HEK293 (cell line): ENCODE results near the gene F3.

ENCODE experiments used
- CTCF ChIA-PET: fragments of 350-600 bp; formaldehyde crosslinking; extraction: SDS; loops from one replicate; lab custom pipeline; 2021; ENCODE audit warnings: antibody characterized with exemption; lab: Yijun Ruan, JAX
- POLR2A ChIA-PET: fragments of 300-600 bp; formaldehyde crosslinking; extraction: SDS; loops from one replicate; lab custom pipeline; 2020; ENCODE audit warnings: antibody characterized with exemption, inconsistent platforms; lab: Yijun Ruan, JAX
- H3K27ac ChIP-seq: fragments of 200-500 bp; sonication (Bioruptor generic); 2 replicates; pipeline ENCODE4 v1.5.1; 2014; ENCODE audit warnings: low read depth, low read length, control low read depth, inconsistent platforms; ENCODE audit errors: extremely low read depth
- H3K36me3 ChIP-seq, 2 experiments: fragments of 200-500 bp in 1 of 2; sonication (Bioruptor generic) in 1 of 2; 1 replicate in 1 of 2; 2 replicates in 1 of 2; pipeline ENCODE4 v1.5.1; 2014 to 2017; ENCODE audit warnings: inconsistent platforms in 2 of 2, low read length in 2 of 2; ENCODE audit not compliant: control insufficient read depth in 2 of 2, insufficient read depth in 1 of 2
- H3K4me1 ChIP-seq: fragments of 200-500 bp; sonication (Bioruptor generic); 2 replicates; pipeline ENCODE4 v1.5.1; 2014; ENCODE audit warnings: mild to moderate bottlenecking, low read length, inconsistent platforms; ENCODE audit not compliant: control insufficient read depth, insufficient read depth
- H3K4me3 ChIP-seq: 2 replicates; pipeline ENCODE4 v1.5.1; 2011; ENCODE audit warnings: low read depth, mild to moderate bottlenecking, control low read depth, low read length, moderate library complexity
- H3K9me3 ChIP-seq: fragments of 200-500 bp; sonication (Bioruptor generic); 2 replicates; pipeline ENCODE4 v1.5.1; 2014; ENCODE audit warnings: low read depth, low read length, inconsistent platforms; ENCODE audit not compliant: control insufficient read depth, insufficient read depth
- BCL11A ChIP-seq: fragments of 450-650 bp; formaldehyde crosslinking; IDR thresholded peaks from 2 replicates; pipeline ENCODE4 v1.5.1; 2016; ENCODE audit warnings: low read depth, missing biosample characterization, missing genetic modification characterization
- KLF17 ChIP-seq: fragments of 450-650 bp; formaldehyde crosslinking; IDR thresholded peaks from 2 replicates; pipeline ENCODE4 v1.5.1; 2016; ENCODE audit warnings: missing biosample characterization, missing genetic modification characterization
- OSR2 ChIP-seq: fragments of 450-650 bp; formaldehyde crosslinking; IDR thresholded peaks from 2 replicates; pipeline ENCODE4 v1.5.1; 2016; ENCODE audit warnings: missing biosample characterization, missing genetic modification characterization
- PBX3 ChIP-seq: sonication (generic); formaldehyde crosslinking; IDR thresholded peaks from 2 replicates; pipeline ENCODE4 v1.8.1; 2022; ENCODE audit warnings: mild to moderate bottlenecking, moderate library complexity, missing genetic modification reagents
- RBAK ChIP-seq: fragments of 450-650 bp; formaldehyde crosslinking; IDR thresholded peaks from 2 replicates; pipeline ENCODE4 v1.5.1; 2016; ENCODE audit warnings: missing biosample characterization, missing genetic modification characterization
- SCRT1 ChIP-seq: fragments of 450-650 bp; formaldehyde crosslinking; IDR thresholded peaks from 2 replicates; pipeline ENCODE4 v1.5.1; 2016; ENCODE audit warnings: missing biosample characterization, missing genetic modification characterization, borderline replicate concordance
- SP2 ChIP-seq: fragments of 450-650 bp; formaldehyde crosslinking; IDR thresholded peaks from 2 replicates; pipeline ENCODE4 v1.5.1; 2016; ENCODE audit warnings: missing biosample characterization, missing genetic modification characterization
- ZBTB6 ChIP-seq: fragments of 450-650 bp; formaldehyde crosslinking; IDR thresholded peaks from 2 replicates; pipeline ENCODE4 v1.5.1; 2017; ENCODE audit warnings: missing biosample characterization, missing genetic modification characterization
- ZBTB7A ChIP-seq: fragments of 450-650 bp; formaldehyde crosslinking; IDR thresholded peaks from 2 replicates; pipeline ENCODE4 v1.5.1; 2016; ENCODE audit warnings: low read depth, missing biosample characterization, missing genetic modification characterization
- ZFP69B ChIP-seq: fragments of 450-650 bp; formaldehyde crosslinking; IDR thresholded peaks from 2 replicates; pipeline ENCODE4 v1.5.1; 2016; ENCODE audit warnings: missing biosample characterization, missing genetic modification characterization
- ZNF10 ChIP-seq: fragments of 450-650 bp; formaldehyde crosslinking; IDR thresholded peaks from 2 replicates; pipeline ENCODE4 v1.5.1; 2017; ENCODE audit warnings: missing biosample characterization, missing genetic modification characterization
- ZNF146 ChIP-seq: fragments of 450-650 bp; formaldehyde crosslinking; IDR thresholded peaks from 2 replicates; pipeline ENCODE4 v1.5.1; 2016; ENCODE audit warnings: missing biosample characterization, missing genetic modification characterization
- ZNF155 ChIP-seq: fragments of 450-650 bp; formaldehyde crosslinking; IDR thresholded peaks from 2 replicates; pipeline ENCODE4 v1.5.1; 2016; ENCODE audit warnings: missing biosample characterization, missing genetic modification characterization
- ZNF19 ChIP-seq: fragments of 450-650 bp; formaldehyde crosslinking; IDR thresholded peaks from 2 replicates; pipeline ENCODE4; 2016; ENCODE audit warnings: missing biosample characterization, missing genetic modification characterization, low read depth
- ZNF23 ChIP-seq: fragments of 450-650 bp; formaldehyde crosslinking; IDR thresholded peaks from 2 replicates; pipeline ENCODE4 v1.5.1; 2016; ENCODE audit warnings: missing biosample characterization, missing genetic modification characterization, borderline replicate concordance
- ZNF239 ChIP-seq: fragments of 450-650 bp; formaldehyde crosslinking; IDR thresholded peaks from 2 replicates; pipeline ENCODE4 v1.5.1; 2016; ENCODE audit warnings: missing biosample characterization, missing genetic modification characterization
- ZNF391 ChIP-seq: fragments of 450-650 bp; formaldehyde crosslinking; IDR thresholded peaks from 2 replicates; pipeline ENCODE4 v1.5.1; 2016; ENCODE audit warnings: low read depth, missing biosample characterization, missing genetic modification characterization, borderline replicate concordance
- ZNF433 ChIP-seq: fragments of 450-650 bp; formaldehyde crosslinking; IDR thresholded peaks from 2 replicates; pipeline ENCODE4 v1.5.1; 2016; ENCODE audit warnings: missing biosample characterization, missing genetic modification characterization, low read depth
- ZNF488 ChIP-seq: fragments of 450-650 bp; formaldehyde crosslinking; IDR thresholded peaks from 2 replicates; pipeline ENCODE4 v1.5.1; 2016; ENCODE audit warnings: missing biosample characterization, missing genetic modification characterization
- ZNF529 ChIP-seq: fragments of 450-650 bp; formaldehyde crosslinking; IDR thresholded peaks from 2 replicates; pipeline ENCODE4 v1.5.1; 2017; ENCODE audit warnings: missing genetic modification characterization, missing biosample characterization; ENCODE audit not compliant: insufficient replicate concordance
- ZNF621 ChIP-seq: fragments of 450-650 bp; formaldehyde crosslinking; IDR thresholded peaks from 2 replicates; pipeline ENCODE4 v1.5.1; 2017; ENCODE audit warnings: missing biosample characterization, missing genetic modification characterization
- ZNF658 ChIP-seq: fragments of 450-650 bp; formaldehyde crosslinking; IDR thresholded peaks from 2 replicates; pipeline ENCODE4; 2016; ENCODE audit warnings: missing biosample characterization, missing genetic modification characterization
- ZNF660 ChIP-seq: fragments of 450-650 bp; IDR thresholded peaks from 2 replicates; pipeline ENCODE4 v1.5.1; 2018; ENCODE audit warnings: missing biosample characterization, mild to moderate bottlenecking, missing genetic modification characterization
- ZNF707 ChIP-seq: fragments of 450-650 bp; formaldehyde crosslinking; IDR thresholded peaks from 2 replicates; pipeline ENCODE4 v1.5.1; 2016; ENCODE audit warnings: missing biosample characterization, missing genetic modification characterization
- ZNF747 ChIP-seq: fragments of 450-650 bp; formaldehyde crosslinking; IDR thresholded peaks from 2 replicates; pipeline ENCODE4 v1.5.1; 2016; ENCODE audit warnings: missing biosample characterization, missing genetic modification characterization
- ZSCAN23 ChIP-seq: fragments of 450-650 bp; formaldehyde crosslinking; IDR thresholded peaks from 2 replicates; pipeline ENCODE4 v1.5.1; 2016; ENCODE audit warnings: missing biosample characterization, missing genetic modification characterization
- ZXDB ChIP-seq: fragments of 450-650 bp; formaldehyde crosslinking; IDR thresholded peaks from 2 replicates; pipeline ENCODE4 v1.5.1; 2016; ENCODE audit warnings: missing biosample characterization, missing genetic modification characterization

The F3 gene

GRCh38 chr1:94537254-94537653 is 4.3 kb downstream of the F3 start:
- CTCF ChIA-PET, result interaction anchor here (0.8 kb wide), 1 partner anchor 87 kb away, joined by 3 read pairs; no protein-coding TSS in a partner anchor
- H3K27ac ChIP-seq, result no peak overlapping the region
- no peaks in the 10 kb centered on the region for H3K9me3 ChIP-seq
- H3K36me3 ChIP-seq, result peaks cover 0 to 46% of the 10 kb centered on the region in 2 experiments
- H3K4me3 ChIP-seq, result no peak overlapping the region
- no peaks in the 10 kb centered on the region for H3K4me1 ChIP-seq
- POLR2A ChIA-PET, result no interaction called here
- TF ChIP-seq ZNF529 (tag by site-specific recombination), result no peak
- TF ChIP-seq ZNF658 (tag by site-specific recombination), result no peak
- no peak for TF ChIP-seq ZNF660 (tag by site-specific recombination)
- TF ChIP-seq ZBTB7A (tag by site-specific recombination), result no peak

- peaks cover 0 to 59% of the 10 kb centered on the region in 2 experiments for H3K36me3 ChIP-seq
- POLR2A ChIA-PET, result no interaction called here
- H3K4me3 ChIP-seq, result no peak overlapping the region
- H3K9me3 ChIP-seq, result no peaks in the 10 kb centered on the region
- no peak for TF ChIP-seq ZNF10 (tag by site-specific recombination)
- TF ChIP-seq, all 188 proteins: peak for 0
- Histone ChIP-seq H3K27ac (no peak overlapping the region), H3K4me1 (no peaks in the 10 kb centered on the region)
- CTCF ChIA-PET, result no interaction called here
Observed at GRCh38 chr1:94535879-94536278, 5.7 kb downstream of the F3 start.

GRCh38 chr1:94535095-94535494 is 6.5 kb downstream of the F3 start:
- no peak overlapping the region for H3K27ac ChIP-seq
- H3K4me3 ChIP-seq, result no peak overlapping the region
- ChIA-PET POLR2A (no interaction called here), CTCF (no interaction called here)
- TF ChIP-seq ZSCAN23 (tag by site-specific recombination), result no peak
- no peak for TF ChIP-seq ZFP69B (tag by site-specific recombination)
- TF ChIP-seq ZNF488, result no peak
- no peak for TF ChIP-seq ZXDB
- TF ChIP-seq RBAK (tag by site-specific recombination), result no peak
- TF ChIP-seq ZBTB6 (tag by site-specific recombination), result no peak
- TF ChIP-seq ZNF707 (tag by site-specific recombination), result no peak
- no peak for TF ChIP-seq ZNF19
- TF ChIP-seq SCRT1 (tag by site-specific recombination), result no peak
- TF ChIP-seq ZNF621 (tag by site-specific recombination), result no peak
- H3K36me3 ChIP-seq, result peaks cover 0 to 67% of the 10 kb centered on the region in 2 experiments
- H3K9me3 ChIP-seq, result no peaks in the 10 kb centered on the region
- no peaks in the 10 kb centered on the region for H3K4me1 ChIP-seq

- no peak overlapping the region for H3K4me3 ChIP-seq
- no peaks in the 10 kb centered on the region for H3K9me3 ChIP-seq
- POLR2A ChIA-PET, result no interaction called here
- CTCF ChIA-PET, result interaction anchor here (0.6 to 6.5 kb wide), 4 partner anchors 10 to 318 kb away, joined by 3 to 48 read pairs (median 5); no protein-coding TSS in a partner anchor
- H3K36me3 ChIP-seq, result peaks cover 0 to 56% of the 10 kb centered on the region in 2 experiments
- H3K4me1 ChIP-seq, result no peaks in the 10 kb centered on the region
- H3K27ac ChIP-seq, result no peak overlapping the region
- TF ChIP-seq ZNF433, result no peak
- TF ChIP-seq ZNF155 (tag by site-specific recombination), result no peak
- TF ChIP-seq BCL11A (tag by site-specific recombination), result no peak
- no peak for TF ChIP-seq OSR2 (tag by site-specific recombination)
- TF ChIP-seq PBX3 (CRISPR knock-in tag), result no peak
- TF ChIP-seq SP2 (tag by site-specific recombination), result no peak
- TF ChIP-seq ZNF23 (tag by site-specific recombination), result no peak
- no peak for TF ChIP-seq KLF17 (tag by site-specific recombination)
- TF ChIP-seq ZNF239 (tag by site-specific recombination), result no peak
- no peak for TF ChIP-seq ZNF146
- TF ChIP-seq ZNF391 (tag by site-specific recombination), result no peak
- TF ChIP-seq ZNF747 (tag by site-specific recombination), result no peak
Observed at GRCh38 chr1:94532077-94532476, 9.5 kb downstream of the F3 start.
